ENCODE data around the gene CTBP2.
A peak's percentile ranks its signal among the peaks of the same experiment; 100 is the strongest.
"Not testable (repeated sequence)": the region's sequence is repeated elsewhere in the genome, so short reads cannot be mapped to it uniquely, and the experiment has no call there.

The CTBP2 gene

GRCh38 chr10:125157505-125157904 is 2.9 kb downstream of the CTBP2 start:
- peak; percentile 62 for DNase-seq

- DNase-seq, result peak; percentile 46
Measured at GRCh38 chr10:125156739-125157480, 3.5 kb downstream of the CTBP2 start.

GRCh38 chr10:125156196-125156595 is 4.2 kb downstream of the CTBP2 start:
- no peak for DNase-seq

- no peak for DNase-seq
Measured at GRCh38 chr10:125155101-125155500, 5.3 kb downstream of the CTBP2 start.

- DNase-seq, result no peak
Measured at GRCh38 chr10:125154529-125154928, 5.8 kb downstream of the CTBP2 start.

- no peak for DNase-seq
Measured at GRCh38 chr10:125153703-125154490, 6.5 kb downstream of the CTBP2 start.

- no peak for DNase-seq
Measured at GRCh38 chr10:125152450-125153368, 7.7 kb downstream of the CTBP2 start.

GRCh38 chr10:125151553-125152449 is 8.6 kb downstream of the CTBP2 start:
- peak; percentile 18 for DNase-seq

- DNase-seq, result no peak
Measured at GRCh38 chr10:125151170-125151552, 9.2 kb downstream of the CTBP2 start.

GRCh38 chr10:125150376-125151083 is 9.8 kb downstream of the CTBP2 start:
- DNase-seq, result not testable (repeated sequence)

GRCh38 chr10:125149680-125150047 is 10.7 kb downstream of the CTBP2 start:
- no peak for DNase-seq

GRCh38 chr10:125149036-125149679 is 11.2 kb downstream of the CTBP2 start:
- peak; percentile 54 for DNase-seq

- no peak for DNase-seq
Measured at GRCh38 chr10:125148528-125148927, 11.8 kb downstream of the CTBP2 start.

GRCh38 chr10:125147971-125148439 is 12.4 kb downstream of the CTBP2 start:
- no peak for DNase-seq

- no peak for DNase-seq
Measured at GRCh38 chr10:125146791-125147579, 13.4 kb downstream of the CTBP2 start.

- DNase-seq, result no peak
Measured at GRCh38 chr10:125145636-125146035, 14.7 kb downstream of the CTBP2 start.

GRCh38 chr10:125144693-125145623 is 15.4 kb downstream of the CTBP2 start:
- DNase-seq, result peak; percentile 28

- peak; percentile 65 for DNase-seq
Measured at GRCh38 chr10:125144206-125144605, 16.2 kb downstream of the CTBP2 start.

- DNase-seq, result no peak
Measured at GRCh38 chr10:125142946-125143345, 17.4 kb downstream of the CTBP2 start.
